CD4-positive, alpha-beta memory T cell (primary cell): ENCODE results near the gene PRKAR2A. TPM values are rescaled to one million over a fixed set of nuclear protein-coding genes. Genes with fewer than 3 reads are reported as not detected.
A peak's percentile ranks its signal among the peaks of the same experiment; 100 is the strongest.

Experiments
- CTCF ChIA-PET: fragments of 350-600 bp; sonication (Branson Sonifier 250); formaldehyde crosslinking; loops from one replicate; lab custom pipeline; 2021; ENCODE audit warnings: inconsistent platforms; ENCODE audit not compliant: partially characterized antibody; lab: Charles Lee
- POLR2A ChIA-PET: fragments of 350-600 bp; sonication (Branson Sonifier 250); formaldehyde crosslinking; loops from one replicate; lab custom pipeline; 2021; ENCODE audit not compliant: partially characterized antibody; lab: Charles Lee
- DNase-seq, 5 donors: peaks; one replicate each; pipeline versions ENCODE4 v3.0.0 to v3.0.0-alpha.2; 2020 to 2022; ENCODE audit warnings: mixed read lengths in 1 of 5
- H3K27ac ChIP-seq: one replicate; pipeline ENCODE4 v1.7.0; 2013; ENCODE audit warnings: low read depth, low read length
- H3K27me3 ChIP-seq: 2 replicates; pipeline ENCODE4 v1.7.0; 2013; ENCODE audit warnings: mild to moderate bottlenecking, low read length, moderate library complexity; ENCODE audit not compliant: insufficient read depth
- H3K36me3 ChIP-seq: 2 replicates; pipeline ENCODE4 v1.7.0; 2013; ENCODE audit warnings: mild to moderate bottlenecking, low read length, moderate library complexity; ENCODE audit not compliant: insufficient read depth
- H3K4me1 ChIP-seq: 2 replicates; pipeline ENCODE4 v1.7.0; 2013; ENCODE audit warnings: mild to moderate bottlenecking, low read length, moderate library complexity; ENCODE audit not compliant: insufficient read depth
- H3K4me3 ChIP-seq, 2 donors: one replicate each; pipeline ENCODE4 v1.7.0; 2013; ENCODE audit warnings: low read length in 2 of 2, mild to moderate bottlenecking in 1 of 2
- H3K9me3 ChIP-seq, 2 donors: one replicate each; pipeline ENCODE4 v1.7.0; 2013; ENCODE audit warnings: low read length in 2 of 2, control low read depth in 1 of 2; ENCODE audit not compliant: control insufficient read depth in 1 of 2
- H3K27ac Mint-ChIP-seq, 7 donors: one replicate each; pipeline ENCODE4 v1.8.0; 2020 to 2021; ENCODE audit warnings: mixed read lengths in 7 of 7, mild to moderate bottlenecking in 6 of 7, inconsistent platforms in 3 of 7, moderate library complexity in 3 of 7
- H3K27me3 Mint-ChIP-seq, 2 donors: one replicate each; pipeline ENCODE4 v1.8.0; 2020 to 2021; ENCODE audit warnings: mixed read lengths in 2 of 2
- H3K36me3 Mint-ChIP-seq, 2 donors: one replicate each; pipeline ENCODE4 v1.8.0; 2020 to 2021; ENCODE audit warnings: mixed read lengths in 2 of 2, inconsistent platforms in 1 of 2, mild to moderate bottlenecking in 1 of 2
- H3K4me1 Mint-ChIP-seq, 4 donors: one replicate each; pipeline ENCODE4 v1.8.0; 2020 to 2021; ENCODE audit warnings: mixed read lengths in 4 of 4, mild to moderate bottlenecking in 1 of 4
- H3K4me3 Mint-ChIP-seq, 8 donors: one replicate each; pipeline ENCODE4 v1.8.0; 2020 to 2021; ENCODE audit warnings: mixed read lengths in 8 of 8, mild to moderate bottlenecking in 7 of 8, moderate library complexity in 6 of 8, inconsistent platforms in 3 of 8
- H3K9me3 Mint-ChIP-seq, 8 donors: one replicate each; pipeline ENCODE4 v1.8.0; 2020 to 2021; ENCODE audit warnings: mixed read lengths in 8 of 8, mild to moderate bottlenecking in 5 of 8, inconsistent platforms in 3 of 8, moderate library complexity in 1 of 8
- intact Hi-C: fragments of 100-400 bp; cut with micrococcal nuclease; formaldehyde crosslinking; loops from one replicate; pipeline ENCODE4 v1.15.1; 2023
- polyA plus RNA-seq, 2 donors: library from polyadenylated mRNA; unstranded; fragments of 300-500 nt; fragmentation: Illumina TruSeq; gene quantifications; one replicate each; pipeline ENCODE4 v1.2.3, GENCODE V29; 2021
- total RNA-seq, 2 experiments: library from RNA; stranded (reverse); gene quantifications; one replicate each; pipeline ENCODE4 v1.2.3, GENCODE V29; 2021

The PRKAR2A gene
- total and polyA plus RNA-seq, 4 experiments from 2014 or later = 11.2 to 45.0 (median 28.9) TPM

DNA sequence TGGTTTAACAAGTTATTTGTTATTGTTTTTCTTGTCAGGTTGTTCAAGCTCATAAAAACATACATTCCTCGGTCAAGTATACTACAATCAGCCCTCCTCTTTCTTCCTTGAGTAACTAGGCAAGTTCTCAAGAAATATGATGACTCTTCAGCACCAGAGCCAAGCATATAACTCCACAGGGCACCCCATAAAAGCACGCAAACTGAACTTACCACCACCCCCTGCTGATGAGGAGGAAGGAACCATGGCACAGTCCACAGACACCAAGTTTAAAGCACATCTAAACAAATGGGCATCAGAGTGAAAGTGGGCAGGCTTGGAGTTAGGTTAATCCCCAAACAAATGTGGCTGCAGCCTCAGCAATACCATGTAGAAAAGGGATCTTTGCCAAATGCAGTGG lies 135.9 kb downstream of the PRKAR2A start:
- H3K27ac ChIP-seq = no peak overlapping the region
- no peaks in the 10 kb centered on the region for H3K27me3 ChIP-seq
- ChIA-PET CTCF (no interaction called here), POLR2A (no interaction called here)
- H3K9me3 ChIP-seq = no peaks in the 10 kb centered on the region
- H3K27ac Mint-ChIP-seq = peak overlapping the region in 5 of 7 donors; percentile 30 to 65 (median 52)
- no peak for DNase-seq
- H3K9me3 Mint-ChIP-seq = no peaks in the 10 kb centered on the region
- intact Hi-C loops = no loop called here
- H3K4me1 Mint-ChIP-seq = peaks cover 39 to 84% (median 60%) of the 10 kb centered on the region in 4 donors
- H3K36me3 ChIP-seq = peaks cover 23% of the 10 kb centered on the region
- H3K4me1 ChIP-seq = peaks cover 77% of the 10 kb centered on the region
- peak overlapping the region in 4 of 8 donors; percentile 11 to 65 (median 51) for H3K4me3 Mint-ChIP-seq
- H3K4me3 ChIP-seq = no peak overlapping the region
- H3K27me3 Mint-ChIP-seq = no peaks in the 10 kb centered on the region
- H3K36me3 Mint-ChIP-seq = peaks cover 22 to 63% of the 10 kb centered on the region in 2 donors

DNA sequence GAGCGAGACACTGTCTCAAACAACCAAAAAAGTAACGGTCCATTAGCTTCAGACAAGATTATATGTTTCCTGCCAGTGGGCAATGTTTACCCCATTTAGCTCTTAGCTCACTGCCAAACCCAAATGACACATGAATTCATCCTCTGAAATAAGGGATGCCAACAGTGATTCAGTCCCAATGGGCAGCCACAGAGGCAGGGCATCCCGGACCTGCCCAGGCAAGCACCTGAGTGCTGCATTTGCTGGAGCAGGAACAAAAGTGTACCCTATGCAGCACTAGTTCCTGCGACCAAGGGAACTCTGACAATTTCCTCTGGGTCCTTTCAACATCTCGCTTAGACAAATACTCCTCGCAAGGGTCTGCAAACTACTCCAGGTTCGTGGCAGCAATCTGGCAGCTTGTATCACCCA lies 138.6 kb downstream of the PRKAR2A start:
- H3K27me3 Mint-ChIP-seq = no peaks in the 10 kb centered on the region
- DNase-seq = no peak
- peak overlapping the region in 3 of 8 donors; percentile 29 to 47 (median 43) for H3K4me3 Mint-ChIP-seq
- Histone ChIP-seq H3K9me3 (no peaks in the 10 kb centered on the region), H3K36me3 (peaks cover 23% of the 10 kb centered on the region), H3K27me3 (no peaks in the 10 kb centered on the region), H3K4me3 (no peak overlapping the region), H3K27ac (no peak overlapping the region), H3K4me1 (peaks cover 63% of the 10 kb centered on the region)
- H3K9me3 Mint-ChIP-seq = no peaks in the 10 kb centered on the region
- intact Hi-C loops = no loop called here
- peaks cover 34 to 70% (median 43%) of the 10 kb centered on the region in 4 donors for H3K4me1 Mint-ChIP-seq
- CTCF ChIA-PET = interaction anchor here (0.7 to 2.0 kb wide), 2 partner anchors 8 to 28 kb away, joined by 3 to 4 read pairs; partner anchors contain the start of gene IP6K2
- POLR2A ChIA-PET = interaction anchor here (1.7 to 2.5 kb wide), 2 partner anchors 8 to 26 kb away, joined by 4 to 13 read pairs; partner anchors contain the start of gene IP6K2
- H3K27ac Mint-ChIP-seq = peak overlapping the region in 5 of 7 donors; percentile 11 to 80 (median 79)
- H3K36me3 Mint-ChIP-seq = peaks cover 23 to 54% of the 10 kb centered on the region in 2 donors

DNA sequence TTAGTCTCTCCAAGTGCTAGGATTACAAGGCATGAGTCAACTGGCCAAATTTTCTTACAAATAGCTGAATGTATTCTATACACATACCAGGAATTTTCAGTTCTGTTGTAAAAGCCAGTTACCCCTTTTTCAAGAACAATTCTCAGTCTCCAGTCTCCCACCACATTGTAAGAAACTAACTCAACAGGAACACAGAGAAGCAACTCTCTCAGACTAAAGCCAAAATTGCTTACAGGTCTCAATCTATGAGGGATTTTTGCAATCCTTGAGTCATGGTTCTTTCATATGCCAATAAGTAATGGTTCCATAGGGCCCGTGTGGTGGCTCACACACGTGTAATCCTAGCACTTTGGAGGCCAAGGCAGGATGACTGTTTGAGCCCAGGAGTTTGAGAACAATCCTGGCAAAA lies 139.2 kb downstream of the PRKAR2A start:
- H3K4me1 Mint-ChIP-seq = peaks cover 36 to 72% (median 44%) of the 10 kb centered on the region in 4 donors
- H3K4me1 ChIP-seq = peaks cover 59% of the 10 kb centered on the region
- CTCF ChIA-PET = interaction anchor here (0.6 to 2.0 kb wide), 2 partner anchors 8 to 1115 kb away, joined by 3 to 4 read pairs; partner anchors contain the start of gene IP6K2
- H3K9me3 Mint-ChIP-seq = no peaks in the 10 kb centered on the region
- no peak overlapping the region for H3K4me3 ChIP-seq
- intact Hi-C loops = no loop called here
- peak overlapping the region in 4 of 8 donors; percentile 29 to 47 (median 37) for H3K4me3 Mint-ChIP-seq
- POLR2A ChIA-PET = interaction anchor here (1.7 to 2.5 kb wide), 2 partner anchors 8 to 27 kb away, joined by 4 to 13 read pairs; partner anchors contain the start of gene IP6K2
- H3K9me3 ChIP-seq = no peaks in the 10 kb centered on the region
- H3K27me3 Mint-ChIP-seq = no peaks in the 10 kb centered on the region
- peak overlapping the region in 5 of 7 donors; percentile 31 to 80 (median 65) for H3K27ac Mint-ChIP-seq
- peaks cover 23 to 54% of the 10 kb centered on the region in 2 donors for H3K36me3 Mint-ChIP-seq
- H3K27me3 ChIP-seq = no peaks in the 10 kb centered on the region
- H3K27ac ChIP-seq = no peak overlapping the region
- DNase-seq = no peak
- peaks cover 23% of the 10 kb centered on the region for H3K36me3 ChIP-seq

DNA sequence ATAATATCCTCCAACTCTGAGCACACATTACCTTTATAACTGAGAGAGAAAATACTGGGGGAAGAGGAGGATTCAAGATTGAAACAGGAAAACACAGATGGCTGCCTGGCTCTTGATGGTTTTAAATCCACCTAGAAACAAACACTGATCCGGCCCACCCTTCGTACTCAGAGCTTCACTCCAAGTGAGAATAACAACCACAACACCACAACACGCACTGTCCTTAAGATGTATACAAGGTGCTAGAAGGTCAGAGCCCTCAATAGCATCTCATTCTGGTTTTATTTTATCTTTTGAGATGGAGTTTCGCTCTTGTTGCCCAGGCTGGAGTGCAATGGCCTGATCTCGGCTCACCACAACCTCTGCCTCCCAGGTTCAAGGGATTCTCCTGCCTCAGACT lies 140.5 kb downstream of the PRKAR2A start:
- Mint-ChIP-seq H3K4me1 (peaks cover 43 to 71% (median 49%) of the 10 kb centered on the region in 4 donors), H3K36me3 (peaks cover 24 to 57% of the 10 kb centered on the region in 2 donors), H3K9me3 (no peaks in the 10 kb centered on the region), H3K4me3 (peak overlapping the region in 1 of 8 donors; percentile 13), H3K27ac (peak overlapping the region in 3 of 7 donors; percentile 0 to 78 (median 19)), H3K27me3 (no peaks in the 10 kb centered on the region)
- CTCF ChIA-PET = interaction anchor here (1.0 to 2.4 kb wide), 4 partner anchors 9 to 33 kb away, joined by 3 to 5 read pairs (median 4); partner anchors contain the start of genes IP6K2 and NCKIPSD
- no peak for DNase-seq
- no peaks in the 10 kb centered on the region for H3K27me3 ChIP-seq
- H3K27ac ChIP-seq = no peak overlapping the region
- intact Hi-C loops = no loop called here
- H3K9me3 ChIP-seq = no peaks in the 10 kb centered on the region
- peaks cover 58% of the 10 kb centered on the region for H3K4me1 ChIP-seq
- POLR2A ChIA-PET = interaction anchor here (1.0 to 2.5 kb wide), 3 partner anchors 8 to 11 kb away, joined by 3 to 13 read pairs (median 5); partner anchors contain the start of gene IP6K2
- H3K4me3 ChIP-seq = no peak overlapping the region
- H3K36me3 ChIP-seq = peaks cover 29% of the 10 kb centered on the region

DNA sequence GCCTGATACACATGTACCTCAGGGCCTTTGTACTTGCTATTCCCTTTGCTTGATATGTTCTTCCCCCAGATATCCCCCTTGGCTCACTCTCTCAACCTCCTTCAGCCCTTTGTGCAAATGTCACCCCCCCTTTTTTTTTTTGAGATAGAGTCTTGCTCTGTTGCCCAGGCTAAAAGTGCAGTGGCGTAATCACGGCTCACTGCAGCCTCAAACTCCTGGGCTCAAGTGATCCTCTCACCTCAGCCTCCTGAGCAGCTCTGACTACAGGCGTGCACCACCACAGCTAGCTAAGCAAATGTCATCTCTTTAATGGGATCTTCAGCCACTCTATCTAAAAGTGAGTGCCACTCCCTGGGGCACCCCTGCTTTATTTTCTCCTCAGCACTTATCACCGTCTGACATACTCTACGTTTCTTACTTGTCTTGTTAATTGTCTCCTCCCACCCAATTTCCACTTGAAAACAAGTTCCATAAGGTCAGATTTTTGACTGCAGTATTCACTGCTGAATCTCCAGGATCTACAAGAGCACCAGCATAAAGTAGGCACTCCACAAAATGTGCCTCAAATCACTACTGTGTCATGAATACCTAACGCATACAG lies 145.3 kb downstream of the PRKAR2A start:
- Histone ChIP-seq H3K4me3 (no peak overlapping the region), H3K27me3 (no peaks in the 10 kb centered on the region), H3K27ac (no peak overlapping the region), H3K9me3 (no peaks in the 10 kb centered on the region), H3K36me3 (peaks cover 25% of the 10 kb centered on the region), H3K4me1 (peaks cover 40% of the 10 kb centered on the region)
- Mint-ChIP-seq H3K36me3 (peaks cover 10 to 43% of the 10 kb centered on the region in 2 donors), H3K27ac (peak overlapping the region in 4 of 7 donors; percentile 0 to 55 (median 8)), H3K4me3 (no peak overlapping the region), H3K4me1 (peaks cover 27 to 52% (median 37%) of the 10 kb centered on the region in 4 donors), H3K9me3 (no peaks in the 10 kb centered on the region), H3K27me3 (no peaks in the 10 kb centered on the region)
- CTCF ChIA-PET = no interaction called here
- intact Hi-C loops = loop anchor here (2.0 kb wide), 1 partner anchor 14 kb away; the partner anchor contains the start of gene IP6K2
- POLR2A ChIA-PET = no interaction called here
- DNase-seq = no peak

DNA sequence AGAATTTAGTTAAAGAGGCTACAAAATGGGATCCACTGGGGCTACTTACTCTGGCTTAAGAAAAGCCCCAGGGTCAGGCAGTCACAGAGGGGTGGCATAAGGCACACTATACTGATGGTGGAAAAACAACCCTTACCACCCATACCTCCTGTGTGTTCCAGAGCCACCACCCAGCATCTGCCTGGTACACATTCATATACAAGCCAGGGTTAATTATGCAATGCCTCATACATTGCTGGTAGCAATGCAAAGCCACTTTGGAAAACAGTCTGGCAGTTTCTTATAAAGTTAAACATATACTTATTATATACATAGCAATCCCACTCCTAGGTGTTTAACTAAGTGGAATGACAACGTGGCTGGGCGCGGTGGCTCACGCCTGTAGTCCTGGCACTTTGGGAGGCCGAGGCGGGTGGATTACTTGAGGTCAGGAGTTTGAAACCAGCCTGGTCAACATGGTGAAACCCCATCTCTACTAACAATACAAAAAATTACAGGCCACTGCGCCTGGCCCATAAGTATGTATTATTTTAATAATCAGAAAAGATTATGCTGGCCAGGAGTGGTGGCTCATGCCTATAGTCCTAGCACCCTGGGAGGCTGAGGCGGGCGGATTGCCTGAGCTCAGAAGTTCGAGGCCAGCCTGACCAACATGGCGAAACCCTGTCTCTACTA lies 146.8 kb downstream of the PRKAR2A start:
- peaks cover 7 to 39% of the 10 kb centered on the region in 2 donors for H3K36me3 Mint-ChIP-seq
- no peaks in the 10 kb centered on the region for H3K27me3 ChIP-seq
- H3K27me3 Mint-ChIP-seq = no peaks in the 10 kb centered on the region
- H3K4me1 ChIP-seq = peaks cover 33% of the 10 kb centered on the region
- POLR2A ChIA-PET = no interaction called here
- peaks cover 29 to 49% (median 36%) of the 10 kb centered on the region in 4 donors for H3K4me1 Mint-ChIP-seq
- H3K4me3 Mint-ChIP-seq = no peak overlapping the region
- peaks cover 25% of the 10 kb centered on the region for H3K36me3 ChIP-seq
- peak overlapping the region in 3 of 7 donors; percentile 22 to 54 (median 29) for H3K27ac Mint-ChIP-seq
- DNase-seq = no peak
- intact Hi-C loops = no loop called here
- no peak overlapping the region for H3K4me3 ChIP-seq
- no peaks in the 10 kb centered on the region for H3K9me3 ChIP-seq
- H3K27ac ChIP-seq = no peak overlapping the region
- H3K9me3 Mint-ChIP-seq = no peaks in the 10 kb centered on the region
- CTCF ChIA-PET = interaction anchor here (0.9 to 1.4 kb wide), 2 partner anchors 9 to 37 kb away, joined by 4 to 7 read pairs; no protein-coding TSS in a partner anchor
